CD4-positive, alpha-beta T cell treated with Interleukin-12 subunit alpha and Interleukin-12 subunit beta, for 1 hour (primary cell): ENCODE data around the gene SPRR3.

Experiments
- DNase-seq: peaks from one replicate; pipeline ENCODE4 v3.0.0-alpha.2; 2020

SPRR3 gene, protein sequence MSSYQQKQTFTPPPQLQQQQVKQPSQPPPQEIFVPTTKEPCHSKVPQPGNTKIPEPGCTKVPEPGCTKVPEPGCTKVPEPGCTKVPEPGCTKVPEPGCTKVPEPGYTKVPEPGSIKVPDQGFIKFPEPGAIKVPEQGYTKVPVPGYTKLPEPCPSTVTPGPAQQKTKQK

GRCh38 chr1:153001382-153001781 is at the start of gene SPRR3:
Gene SPRR3, plus strand, starts transcription at chr1:153001749. Its CDS starts 1,272 bp downstream, at chr1:153003021.
- DNase-seq = no peak

DNA sequence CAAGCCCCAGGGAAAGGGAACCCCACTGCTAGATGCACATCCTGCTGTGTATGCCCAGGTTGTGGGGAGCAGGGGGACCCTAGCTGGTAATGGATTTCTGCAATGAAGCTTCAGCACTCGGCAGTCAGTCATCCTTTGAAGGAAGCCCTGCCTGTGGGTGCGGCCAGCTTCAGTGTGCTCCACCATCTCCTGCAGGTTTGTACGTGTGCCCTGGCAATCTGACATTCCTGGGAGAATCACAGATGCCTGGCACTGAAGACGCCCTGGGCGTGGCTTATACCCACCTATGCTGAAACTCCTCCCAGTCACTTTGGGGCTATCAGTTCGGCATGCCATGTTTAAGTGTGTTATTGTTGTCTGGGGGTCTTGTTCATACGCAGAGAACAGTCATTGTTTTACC is 47.8 kb upstream of the SPRR3 start:
- no peak for DNase-seq

DNA sequence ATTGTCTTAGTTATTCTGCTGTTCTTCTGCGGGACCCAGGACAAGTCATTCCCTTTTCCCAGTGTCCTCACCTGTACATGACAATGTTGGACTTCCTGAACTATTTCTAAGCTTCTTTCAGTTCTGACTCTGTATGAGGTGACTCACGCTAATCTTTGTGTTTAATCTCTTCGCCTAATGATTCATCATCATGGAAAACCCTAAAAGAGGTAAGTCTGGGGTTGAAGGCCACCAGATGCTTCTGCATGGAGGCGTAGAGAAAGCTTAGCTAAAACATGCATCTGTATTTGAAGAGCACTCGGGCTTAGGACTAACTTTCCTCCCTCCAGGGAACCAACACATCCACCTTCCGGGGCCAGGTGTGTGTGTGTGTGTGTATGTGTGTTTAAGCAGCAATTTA is 47.1 kb upstream of the SPRR3 start:
- no peak for DNase-seq

- DNase-seq = no peak
These were observed 44.0 kb upstream of the SPRR3 start for GRCh38 chr1:152957561-152957960.

DNA sequence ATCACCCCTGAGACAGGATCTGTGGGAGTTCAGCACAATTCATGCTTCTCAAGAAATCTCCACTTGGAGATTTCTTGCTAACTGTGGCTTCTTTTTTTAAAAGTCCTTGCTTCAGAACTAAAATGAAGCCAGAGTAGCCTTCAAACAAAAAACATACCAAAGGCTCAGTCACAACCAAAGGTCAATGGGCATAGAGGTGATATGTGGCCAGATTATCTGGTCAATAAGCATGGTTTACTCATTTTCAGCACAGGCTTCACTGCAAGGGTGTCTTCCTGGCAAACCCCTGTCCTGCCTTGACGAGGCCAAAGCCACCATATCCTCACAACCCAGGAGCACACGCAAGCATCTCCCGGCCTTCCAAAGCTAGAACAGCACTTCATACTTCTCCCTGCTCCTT is 42.3 kb upstream of the SPRR3 start:
- DNase-seq = no peak

- no peak for DNase-seq
These were observed 41.6 kb upstream of the SPRR3 start for GRCh38 chr1:152959801-152960451.

- no peak for DNase-seq
These were observed 41.0 kb upstream of the SPRR3 start for GRCh38 chr1:152960452-152961044.

DNA sequence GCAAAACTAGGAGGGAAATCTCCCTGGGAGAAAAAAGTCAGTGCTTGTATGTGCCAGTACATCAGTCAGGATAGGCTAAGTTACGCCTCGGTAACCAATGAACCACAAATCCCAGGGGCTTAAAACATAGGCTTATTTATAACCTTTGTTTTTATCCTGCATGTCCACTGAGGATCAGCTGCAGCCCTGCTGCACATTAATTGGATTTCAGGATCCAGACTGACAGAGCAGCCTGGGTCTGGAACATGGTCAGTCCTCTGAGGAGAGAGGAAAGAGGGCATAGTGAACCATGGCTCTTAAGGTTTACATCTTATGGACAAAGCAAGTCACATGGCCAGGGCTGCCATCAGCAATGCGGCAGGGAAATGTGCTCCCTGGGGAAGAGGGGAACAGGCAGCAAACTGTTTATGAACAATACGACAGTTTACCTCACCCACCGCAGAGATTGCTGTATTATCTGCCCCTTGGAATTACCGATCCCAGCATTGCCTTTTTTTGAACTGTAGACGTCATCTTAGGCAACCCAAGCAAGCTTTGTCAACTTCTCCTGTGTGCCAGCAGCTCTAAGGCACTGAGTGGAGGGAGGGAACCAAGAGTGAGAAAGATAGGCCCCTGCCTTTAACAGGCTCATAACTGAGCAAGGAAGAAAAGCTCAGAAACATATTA is 40.2 kb upstream of the SPRR3 start:
- DNase-seq = no peak

DNA sequence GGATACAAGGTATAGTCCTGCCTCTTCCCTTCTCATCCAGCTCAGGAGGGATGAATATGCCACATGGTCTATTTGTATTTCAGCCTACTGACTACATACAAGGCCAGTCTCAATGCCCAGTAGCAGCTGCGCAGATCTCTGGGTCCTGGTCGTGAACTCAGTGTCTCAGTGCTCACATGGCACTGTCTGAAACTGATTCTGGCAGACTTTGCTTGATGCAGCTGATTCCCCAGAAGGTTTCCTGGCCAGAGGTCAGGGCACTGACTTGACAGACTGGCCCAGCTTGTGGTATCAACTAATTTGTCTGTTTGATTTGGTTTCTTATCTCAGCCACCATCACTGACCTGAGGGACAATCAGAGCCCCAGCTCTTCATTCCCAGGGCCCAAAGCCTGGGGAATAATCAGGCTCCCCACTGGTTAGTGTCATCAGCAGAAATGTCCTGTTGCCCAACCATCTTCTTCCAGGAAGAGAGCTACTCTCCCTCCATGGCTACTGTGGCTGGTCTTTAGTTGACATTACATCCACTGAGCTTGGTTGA is 38.6 kb upstream of the SPRR3 start:
- DNase-seq = no peak

DNA sequence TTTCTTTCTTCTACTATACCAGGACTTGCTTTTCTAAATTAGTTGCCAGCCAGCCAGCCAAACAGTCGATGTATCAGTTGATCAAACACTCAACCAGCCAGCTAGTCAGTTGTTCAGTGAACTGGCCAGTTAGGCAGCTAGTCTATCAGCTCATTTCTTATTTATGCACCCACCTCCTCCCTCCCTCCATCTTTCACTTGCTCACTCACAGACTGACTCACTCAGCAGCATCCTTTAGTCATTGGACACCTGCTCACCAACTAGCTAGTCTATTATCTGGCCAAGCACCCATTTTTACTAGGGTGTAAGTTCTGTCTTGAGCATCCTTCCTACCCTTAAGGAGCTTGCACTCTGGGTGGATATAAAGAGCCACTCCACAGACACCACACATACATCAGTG is 37.0 kb upstream of the SPRR3 start:
- DNase-seq = no peak

GRCh38 chr1:152965853-152966252 is 35.7 kb upstream of the SPRR3 start:
- DNase-seq = no peak

- no peak for DNase-seq
These were observed 34.3 kb upstream of the SPRR3 start for GRCh38 chr1:152967201-152967600.

DNA sequence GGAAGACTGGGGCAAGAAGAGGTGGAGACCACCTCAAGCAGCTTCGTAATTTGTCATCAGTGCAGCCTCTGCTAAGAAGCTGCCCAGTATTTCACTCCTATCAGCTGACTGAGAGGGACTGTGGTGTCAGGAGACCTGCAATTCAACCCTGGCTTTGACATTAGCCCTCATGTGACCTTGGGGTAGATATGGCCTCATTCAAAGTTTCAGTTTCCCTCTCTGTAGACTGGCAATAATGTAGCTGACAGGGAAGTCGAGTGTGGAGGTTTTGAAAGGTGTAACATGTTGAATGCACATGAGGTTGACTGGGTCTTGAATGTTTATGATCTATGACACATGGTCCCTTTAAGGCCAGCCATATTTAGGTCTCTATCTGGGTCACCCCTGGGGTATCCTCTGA is 33.3 kb upstream of the SPRR3 start:
- DNase-seq = no peak

DNA sequence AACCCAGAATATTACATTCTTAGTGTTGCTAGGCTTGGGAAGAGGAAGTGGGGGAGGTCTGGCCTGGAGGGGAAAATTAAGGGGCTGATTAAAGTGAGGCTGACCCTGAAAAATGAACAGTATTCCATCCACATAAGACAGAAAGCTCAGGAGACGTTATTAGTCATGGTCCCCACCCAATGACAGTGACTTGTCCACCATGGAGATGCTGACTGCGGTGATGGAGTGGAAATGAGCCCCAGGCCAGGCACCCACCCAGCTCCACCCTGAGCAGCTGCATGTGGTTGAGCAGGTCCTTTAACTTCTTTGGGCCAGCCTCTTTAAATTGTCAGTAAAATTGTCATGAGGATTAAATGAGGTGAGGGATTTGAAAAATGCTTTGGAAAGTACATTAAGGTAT is 32.5 kb upstream of the SPRR3 start:
- DNase-seq = no peak

DNA sequence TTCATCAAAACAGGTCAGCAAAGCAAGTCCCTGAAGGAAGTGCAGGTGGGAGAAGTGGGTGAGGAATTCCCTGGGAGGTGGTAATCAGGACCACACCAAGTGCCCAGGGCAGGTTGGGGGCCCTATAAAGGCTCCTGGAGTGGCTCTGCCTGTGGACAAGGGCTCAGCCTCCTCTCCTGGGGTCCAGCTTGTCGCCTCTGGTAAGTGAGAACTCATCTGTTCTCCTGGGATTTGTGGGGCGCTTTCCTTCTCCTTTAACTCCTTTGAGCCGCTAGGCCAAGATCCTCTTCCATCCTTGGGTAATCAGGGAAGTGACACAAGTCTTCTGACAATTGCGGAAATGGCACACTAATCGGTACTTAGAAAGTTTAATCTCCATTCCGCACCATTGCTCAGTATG is 31.1 kb upstream of the SPRR3 start, which contains the start of gene SPRR4:
SPRR4 (plus strand) TSS at position 154 of the 400 bp plus-strand sequence. CDS start 1,243 bp downstream, outside the sequence.
- no peak for DNase-seq

- DNase-seq = no peak
These were observed 29.2 kb upstream of the SPRR3 start for GRCh38 chr1:152972196-152972886.

- DNase-seq = no peak
These were observed 24.9 kb upstream of the SPRR3 start for GRCh38 chr1:152976688-152977087.

DNA sequence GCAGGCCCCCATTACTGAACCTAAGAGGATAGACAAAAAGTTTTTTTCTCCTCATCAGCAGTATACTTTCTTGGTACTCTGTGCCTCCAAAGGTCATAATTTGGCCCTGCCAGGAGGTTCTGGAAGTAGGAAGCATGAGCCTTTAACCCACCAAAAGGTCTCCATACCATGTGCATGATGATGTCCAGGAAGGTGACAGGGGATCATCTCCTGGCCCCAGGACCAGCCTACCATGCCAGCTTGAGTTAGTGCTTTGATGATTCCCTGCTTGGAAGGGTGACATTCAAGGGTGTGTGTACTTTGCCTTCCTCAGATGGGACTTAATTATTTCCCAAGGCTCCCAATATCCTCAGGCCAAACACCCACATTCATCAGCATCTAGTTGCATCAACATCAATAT is 23.9 kb upstream of the SPRR3 start:
- DNase-seq = no peak

DNA sequence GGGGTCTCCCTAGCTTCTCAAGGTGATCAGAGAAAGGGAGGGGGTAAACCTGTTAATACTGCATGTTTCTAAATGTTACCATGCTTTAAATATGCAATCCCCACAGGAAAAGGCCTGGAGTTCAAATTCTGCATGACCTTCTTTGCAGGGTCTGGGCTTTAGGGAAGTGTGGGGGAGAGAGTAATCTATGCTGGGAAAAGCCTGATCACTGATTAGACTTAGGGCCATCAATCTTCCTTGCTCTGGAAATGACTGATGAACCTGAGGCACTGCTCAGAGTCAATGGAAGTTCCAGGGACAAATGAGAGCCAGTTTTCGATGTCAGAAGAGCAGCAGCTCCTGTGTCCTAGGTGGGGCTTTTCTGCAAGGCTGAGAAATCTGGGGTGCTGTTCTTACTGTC is 20.9 kb upstream of the SPRR3 start:
- no peak for DNase-seq

DNA sequence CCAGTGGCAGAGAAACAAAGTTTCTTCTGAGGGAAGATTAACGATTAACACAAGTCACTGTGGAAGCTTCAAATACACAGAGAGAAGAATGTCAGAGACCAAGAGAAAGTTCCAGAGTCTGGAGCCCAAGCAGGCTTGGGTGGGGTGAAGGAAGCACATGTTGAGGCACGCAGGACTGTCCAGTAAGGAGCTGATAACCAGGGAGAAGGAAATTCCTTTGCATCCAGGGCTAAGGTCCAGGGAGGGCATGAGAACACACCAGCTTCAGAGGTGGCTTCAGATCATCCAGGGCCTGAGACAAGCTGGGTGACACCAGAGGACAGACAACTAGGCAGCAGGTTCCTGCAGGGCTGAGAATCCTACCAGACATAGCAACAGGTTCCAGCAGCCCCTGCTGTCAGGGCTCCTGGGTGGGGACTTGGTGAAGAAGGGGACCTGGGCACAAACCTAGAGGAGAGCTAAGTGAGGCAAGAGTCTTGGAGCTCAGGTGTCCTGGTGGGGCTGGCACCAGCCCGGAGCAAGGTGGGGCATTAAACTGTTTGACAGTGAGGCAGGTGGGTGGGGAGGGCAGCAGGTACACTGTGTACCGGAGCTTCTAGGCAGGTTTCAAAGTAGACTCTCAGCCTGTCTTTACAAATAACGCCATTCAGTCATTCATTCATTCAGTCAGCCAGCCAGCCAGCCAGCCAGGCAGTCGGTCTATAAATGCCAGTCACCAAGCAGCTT is 20.2 kb upstream of the SPRR3 start:
- no peak for DNase-seq

- no peak for DNase-seq
These were observed 19.5 kb upstream of the SPRR3 start for GRCh38 chr1:152982076-152982475.

GRCh38 chr1:152983234-152983633 is 18.3 kb upstream of the SPRR3 start:
- DNase-seq = no peak
